SHP77 (cell line): ENCODE measurements around the gene ACVR1C.
A peak's percentile ranks its signal among the peaks of the same experiment; 100 is the strongest.

ENCODE experiments used
- DNase-seq, 2 experiments: peaks; one replicate each; lab custom pipeline; 2025; lab: John Stamatoyannopoulos, UW

ACVR1C gene

DNA sequence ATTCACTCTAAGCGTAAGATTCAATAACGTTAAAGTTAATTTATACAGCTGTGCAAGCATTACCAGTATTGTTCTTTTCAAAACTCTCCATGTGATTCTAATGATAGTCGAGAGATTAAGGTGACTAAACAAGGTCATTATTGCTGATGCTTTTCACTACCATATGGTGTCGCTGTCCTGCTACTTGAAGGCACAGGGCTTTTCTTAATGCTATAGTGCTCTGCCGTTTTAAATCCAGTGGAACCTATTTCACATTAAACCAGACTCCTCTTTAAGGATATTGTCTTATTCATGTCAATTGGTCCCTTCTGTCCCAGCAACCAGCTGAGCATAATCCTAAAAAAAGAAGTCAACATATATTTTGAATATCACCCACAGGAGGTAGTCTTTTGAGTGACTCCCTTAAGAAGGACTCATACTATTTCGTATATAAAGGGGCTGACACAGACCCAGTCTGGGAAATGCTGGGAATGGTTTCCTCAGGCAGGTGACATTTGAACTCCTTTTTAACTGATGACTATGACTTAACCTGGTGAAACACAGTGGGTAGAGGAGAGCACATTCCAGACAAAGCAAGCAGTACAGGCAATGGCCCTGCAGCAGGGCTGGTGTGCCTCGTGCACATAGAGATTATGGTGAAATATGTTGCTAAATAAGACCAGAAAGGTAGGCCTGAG, 130.9 kb downstream of the ACVR1C start:
- peak; percentile 5 to 25 for DNase-seq

- peak; percentile 42 to 58 for DNase-seq
These were observed 136.4 kb downstream of the ACVR1C start for GRCh38 chr2:157492189-157492773.

GRCh38 chr2:157489983-157490382, 138.7 kb downstream of the ACVR1C start:
- DNase-seq, result no peak

- peak; percentile 22 to 47 for DNase-seq
These were observed 139.8 kb downstream of the ACVR1C start for GRCh38 chr2:157488877-157489276.

- no peak for DNase-seq
These were observed 140.9 kb downstream of the ACVR1C start for GRCh38 chr2:157487747-157488146.

DNA sequence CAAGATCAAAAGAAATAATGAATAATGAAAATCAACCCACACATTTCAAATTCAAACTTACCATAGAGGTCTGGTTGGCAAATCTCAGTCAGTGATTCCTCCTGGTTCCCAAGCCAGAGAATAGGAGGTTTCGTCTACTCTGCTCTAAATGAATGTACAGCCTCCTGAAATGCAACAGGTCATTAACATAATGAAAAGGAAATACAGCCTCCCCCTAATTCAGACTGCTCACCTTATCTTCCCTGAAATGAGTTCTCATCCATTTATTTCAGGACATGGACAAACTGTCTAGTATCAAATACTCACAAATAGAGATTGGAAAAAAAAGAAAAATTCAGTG, 141.4 kb downstream of the ACVR1C start:
- DNase-seq, result no peak

- DNase-seq, result no peak
These were observed 141.9 kb downstream of the ACVR1C start for GRCh38 chr2:157486596-157487270.

GRCh38 chr2:157480182-157480961, 148.3 kb downstream of the ACVR1C start:
- DNase-seq, result no peak

DNA sequence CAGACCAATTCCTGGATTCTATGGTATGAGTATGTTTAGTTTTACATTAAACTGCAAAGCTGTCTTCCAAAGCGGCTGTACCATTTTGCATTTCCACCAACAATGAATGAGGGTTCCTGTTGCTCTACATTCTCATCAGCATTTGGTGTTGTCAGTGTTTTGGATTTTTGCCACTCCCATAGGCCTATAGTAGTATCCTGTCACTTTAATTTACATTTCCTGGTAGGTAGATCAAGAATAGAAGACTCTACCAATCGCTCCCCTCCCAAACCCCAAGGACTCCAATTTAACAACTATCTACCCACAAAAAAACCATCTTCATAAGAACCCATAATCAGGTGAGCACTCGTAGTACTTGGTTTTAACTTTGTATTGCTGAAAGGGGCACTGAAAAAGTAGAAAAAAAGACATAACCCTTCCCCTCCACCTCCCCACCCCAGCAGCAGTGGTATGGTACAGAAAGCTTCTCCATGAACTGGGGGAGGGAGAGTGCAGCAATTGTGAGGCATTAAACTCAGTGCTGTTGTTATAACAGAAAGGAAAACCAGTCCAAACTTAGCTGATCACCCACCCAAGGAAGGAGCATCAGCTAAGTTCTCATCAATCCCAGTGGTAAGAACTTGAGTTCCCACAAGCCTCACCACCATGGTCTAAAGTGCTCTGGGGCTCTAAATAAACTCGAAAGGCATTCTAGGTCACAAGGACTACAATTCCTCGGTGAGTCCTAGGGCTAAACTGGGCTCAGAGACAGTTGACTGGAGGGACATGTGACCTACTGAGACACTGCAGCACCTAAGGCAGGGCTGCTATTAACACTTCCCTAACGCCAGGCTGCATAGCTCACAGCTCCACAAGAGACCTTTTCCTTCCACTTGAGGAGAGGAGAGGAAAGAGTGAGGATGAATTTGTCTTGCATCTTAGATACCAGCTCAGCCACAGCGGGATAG, 149.3 kb downstream of the ACVR1C start:
- no peak for DNase-seq

GRCh38 chr2:157477919-157478318, 150.7 kb downstream of the ACVR1C start:
- no peak for DNase-seq

DNA sequence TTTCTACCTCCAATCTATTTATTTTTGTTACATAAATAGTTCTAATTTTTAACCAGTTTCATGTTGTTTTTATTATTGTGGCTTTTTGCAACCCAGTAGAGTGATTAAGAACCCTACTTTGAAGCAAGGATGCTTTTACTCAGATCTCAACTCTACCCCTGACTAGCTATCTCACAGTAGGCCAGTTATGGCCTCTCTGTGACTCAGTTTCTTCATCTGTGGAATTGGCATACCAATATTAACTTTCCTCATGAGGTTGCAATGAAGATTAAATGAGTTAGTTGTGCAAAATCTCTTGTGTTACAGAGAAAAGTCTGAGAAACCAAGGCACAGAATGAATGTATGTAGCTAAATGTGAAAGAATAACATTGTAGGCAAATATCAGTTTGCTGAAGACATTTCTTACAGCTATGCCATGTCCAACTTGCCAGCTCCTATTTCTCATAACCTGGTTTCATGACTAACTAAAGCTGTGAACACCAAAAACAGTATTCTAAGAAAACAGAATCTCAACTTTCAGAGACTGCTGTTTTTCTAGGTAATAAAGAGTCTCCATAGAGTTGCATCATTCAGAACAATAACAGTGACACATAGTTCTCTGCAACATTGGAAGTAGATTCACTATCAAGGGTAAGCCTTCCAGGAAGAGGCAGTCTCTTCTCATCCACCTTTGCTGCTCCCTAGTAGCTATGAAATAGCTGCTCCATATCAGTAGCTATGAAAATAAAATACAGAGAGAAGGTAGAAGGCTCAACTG, 151.5 kb downstream of the ACVR1C start:
- DNase-seq, result no peak
